ENCODE data around the gene TOMM7.
"Not testable (repeated sequence)": the region's sequence is repeated elsewhere in the genome, so short reads cannot be mapped to it uniquely, and the experiment has no call there.

The TOMM7 gene

GRCh38 chr7:22783421-22783820 is 39.2 kb downstream of the TOMM7 start:
- Histone ChIP-seq H3K27ac (ENCODE audit: low read length) (no peak overlapping the region), H3K36me3 (ENCODE audit: control insufficient read depth in 2 of 2, insufficient read depth in 2 of 2, low read length in 2 of 2) (no peaks in the 10 kb centered on the region), H3K4me3 (ENCODE audit: low read length in 2 of 2) (no peak overlapping the region), H3K4me1 (ENCODE audit: control insufficient read depth, insufficient read depth, low read length) (no peaks in the 10 kb centered on the region), H3K9me3 (ENCODE audit: control insufficient read depth in 2 of 2, low read length in 2 of 2) (no peaks in the 10 kb centered on the region), H3K27me3 (ENCODE audit: control insufficient read depth in 1 of 2, insufficient read depth in 2 of 2, low read length in 2 of 2) (no peaks in the 10 kb centered on the region), H3K9ac (ENCODE audit: low read length in 2 of 2) (no peak overlapping the region)

- Histone ChIP-seq H3K36me3 (ENCODE audit: control insufficient read depth in 2 of 2, insufficient read depth in 2 of 2, low read length in 2 of 2) (no peaks in the 10 kb centered on the region), H3K27me3 (ENCODE audit: control insufficient read depth in 1 of 2, insufficient read depth in 2 of 2, low read length in 2 of 2) (no peaks in the 10 kb centered on the region), H3K9ac (ENCODE audit: low read length in 2 of 2) (no peak overlapping the region), H3K27ac (ENCODE audit: low read length) (no peak overlapping the region), H3K9me3 (ENCODE audit: control insufficient read depth in 2 of 2, low read length in 2 of 2) (no peaks in the 10 kb centered on the region), H3K4me3 (ENCODE audit: low read length in 2 of 2) (no peak overlapping the region), H3K4me1 (ENCODE audit: control insufficient read depth, insufficient read depth, low read length) (no peaks in the 10 kb centered on the region)
These were observed 39.9 kb downstream of the TOMM7 start for GRCh38 chr7:22782616-22783232.

DNA sequence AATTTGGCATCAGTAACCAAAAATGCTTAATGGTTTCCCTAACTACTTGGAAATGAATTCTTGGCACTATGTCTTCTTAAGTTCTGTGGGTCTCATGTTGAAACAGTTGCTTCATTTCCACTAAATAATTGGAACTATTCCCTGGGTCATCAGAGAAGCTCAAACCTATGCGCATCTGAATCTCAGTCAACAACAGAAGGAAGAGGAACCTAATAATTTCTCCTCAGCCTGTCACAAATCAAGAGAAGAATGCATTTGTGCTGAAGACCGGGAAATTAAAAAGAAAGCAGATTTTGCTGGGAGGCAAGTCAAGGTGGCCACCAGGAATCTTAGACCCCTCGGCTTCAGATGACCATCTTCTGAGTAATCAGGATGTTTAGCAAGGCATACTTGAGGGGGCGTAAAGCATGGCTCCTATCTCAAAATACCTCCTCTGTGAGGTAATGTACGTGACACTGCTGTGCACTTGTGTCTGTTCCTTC is 41.4 kb downstream of the TOMM7 start:
- Histone ChIP-seq H3K27me3 (ENCODE audit: control insufficient read depth in 1 of 2, insufficient read depth in 2 of 2, low read length in 2 of 2) (no peaks in the 10 kb centered on the region), H3K4me3 (ENCODE audit: low read length in 2 of 2) (no peak overlapping the region), H3K9me3 (ENCODE audit: control insufficient read depth in 2 of 2, low read length in 2 of 2) (no peaks in the 10 kb centered on the region), H3K36me3 (ENCODE audit: control insufficient read depth in 2 of 2, insufficient read depth in 2 of 2, low read length in 2 of 2) (no peaks in the 10 kb centered on the region), H3K27ac (ENCODE audit: low read length) (no peak overlapping the region), H3K4me1 (ENCODE audit: control insufficient read depth, insufficient read depth, low read length) (no peaks in the 10 kb centered on the region), H3K9ac (ENCODE audit: low read length in 2 of 2) (no peak overlapping the region)

GRCh38 chr7:22779730-22780323 is 42.8 kb downstream of the TOMM7 start:
- H3K36me3 ChIP-seq (ENCODE audit: control insufficient read depth in 2 of 2, insufficient read depth in 2 of 2, low read length in 2 of 2); H3K27ac ChIP-seq (ENCODE audit: low read length); H3K27me3 ChIP-seq (ENCODE audit: control insufficient read depth in 1 of 2, insufficient read depth in 2 of 2, low read length in 2 of 2); H3K9me3 ChIP-seq (ENCODE audit: control insufficient read depth in 2 of 2, low read length in 2 of 2); H3K4me1 ChIP-seq (ENCODE audit: control insufficient read depth, insufficient read depth, low read length); H3K9ac ChIP-seq (ENCODE audit: low read length in 2 of 2); H3K4me3 ChIP-seq (ENCODE audit: low read length in 2 of 2): not testable (repeated sequence)

DNA sequence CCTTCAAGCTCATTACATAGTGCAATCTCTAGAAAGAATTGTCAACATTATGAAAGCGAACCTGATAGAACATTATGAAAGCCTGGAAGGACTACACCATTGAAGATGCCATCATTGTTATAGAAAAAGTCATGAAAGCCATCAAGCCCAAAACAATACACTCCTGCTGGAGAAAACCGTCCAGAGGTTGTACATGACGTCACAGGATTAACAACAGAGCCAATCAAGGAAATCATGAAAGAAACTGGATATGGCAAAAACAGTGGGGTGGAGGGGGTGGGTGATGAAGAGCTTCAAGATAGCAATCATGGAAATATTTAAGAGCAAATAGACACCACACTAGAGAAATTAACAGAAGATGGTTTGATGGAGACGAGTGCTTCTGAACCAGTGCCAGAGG is 45.7 kb downstream of the TOMM7 start:
- H3K4me3 ChIP-seq (ENCODE audit: low read length in 2 of 2): no peak overlapping the region
- H3K36me3 ChIP-seq (ENCODE audit: control insufficient read depth in 2 of 2, insufficient read depth in 2 of 2, low read length in 2 of 2): no peaks in the 10 kb centered on the region
- no peaks in the 10 kb centered on the region for H3K9me3 ChIP-seq (ENCODE audit: control insufficient read depth in 2 of 2, low read length in 2 of 2)
- H3K27me3 ChIP-seq (ENCODE audit: control insufficient read depth in 1 of 2, insufficient read depth in 2 of 2, low read length in 2 of 2): no peaks in the 10 kb centered on the region
- no peaks in the 10 kb centered on the region for H3K4me1 ChIP-seq (ENCODE audit: control insufficient read depth, insufficient read depth, low read length)
- H3K9ac ChIP-seq (ENCODE audit: low read length in 2 of 2): no peak overlapping the region
- no peak overlapping the region for H3K27ac ChIP-seq (ENCODE audit: low read length)

DNA sequence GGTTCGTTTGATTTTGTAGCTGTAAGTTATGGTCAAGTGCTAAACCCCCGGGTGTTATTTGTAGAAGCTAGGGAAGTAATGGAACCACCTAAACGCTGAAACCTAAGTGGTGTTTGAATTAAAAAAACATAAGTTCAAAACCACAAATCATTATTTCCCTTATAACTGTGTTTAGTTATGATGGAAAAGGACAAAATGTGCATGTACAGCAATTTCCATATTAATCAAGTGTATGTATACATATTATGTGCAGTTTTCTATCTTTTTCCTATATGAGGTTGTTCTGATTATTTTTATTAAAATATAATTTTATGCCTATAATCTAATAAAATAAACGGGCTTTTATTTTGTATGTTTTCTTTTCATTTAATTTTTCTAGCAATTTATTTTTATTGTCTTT is 49.8 kb downstream of the TOMM7 start:
- Histone ChIP-seq H3K9ac (ENCODE audit: low read length in 2 of 2) (no peak overlapping the region), H3K27ac (ENCODE audit: low read length) (no peak overlapping the region), H3K4me1 (ENCODE audit: control insufficient read depth, insufficient read depth, low read length) (no peaks in the 10 kb centered on the region), H3K36me3 (ENCODE audit: control insufficient read depth in 2 of 2, insufficient read depth in 2 of 2, low read length in 2 of 2) (no peaks in the 10 kb centered on the region), H3K4me3 (ENCODE audit: low read length in 2 of 2) (no peak overlapping the region), H3K9me3 (ENCODE audit: control insufficient read depth in 2 of 2, low read length in 2 of 2) (no peaks in the 10 kb centered on the region), H3K27me3 (ENCODE audit: control insufficient read depth in 1 of 2, insufficient read depth in 2 of 2, low read length in 2 of 2) (no peaks in the 10 kb centered on the region)

DNA sequence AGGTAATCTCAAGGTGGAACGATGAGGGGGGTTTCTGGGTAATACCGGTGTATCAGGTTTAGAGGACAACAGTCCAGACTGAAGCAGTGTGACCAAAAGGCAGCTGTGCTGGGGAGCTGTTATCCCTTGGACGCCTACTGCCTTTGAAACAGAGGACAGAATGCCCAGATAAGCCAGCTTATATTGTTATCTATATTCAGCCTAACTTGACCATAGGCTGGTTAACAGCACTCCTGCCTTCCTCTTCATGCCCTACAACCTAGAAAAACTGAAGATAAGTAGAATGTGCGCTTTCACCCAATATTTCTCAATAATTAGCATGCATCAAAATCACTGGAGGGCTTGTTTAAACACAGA is 50.8 kb downstream of the TOMM7 start:
- Histone ChIP-seq H3K36me3 (ENCODE audit: control insufficient read depth in 2 of 2, insufficient read depth in 2 of 2, low read length in 2 of 2) (no peaks in the 10 kb centered on the region), H3K27me3 (ENCODE audit: control insufficient read depth in 1 of 2, insufficient read depth in 2 of 2, low read length in 2 of 2) (no peaks in the 10 kb centered on the region), H3K27ac (ENCODE audit: low read length) (no peak overlapping the region), H3K4me3 (ENCODE audit: low read length in 2 of 2) (no peak overlapping the region), H3K9ac (ENCODE audit: low read length in 2 of 2) (no peak overlapping the region), H3K9me3 (ENCODE audit: control insufficient read depth in 2 of 2, low read length in 2 of 2) (no peaks in the 10 kb centered on the region), H3K4me1 (ENCODE audit: control insufficient read depth, insufficient read depth, low read length) (no peaks in the 10 kb centered on the region)

DNA sequence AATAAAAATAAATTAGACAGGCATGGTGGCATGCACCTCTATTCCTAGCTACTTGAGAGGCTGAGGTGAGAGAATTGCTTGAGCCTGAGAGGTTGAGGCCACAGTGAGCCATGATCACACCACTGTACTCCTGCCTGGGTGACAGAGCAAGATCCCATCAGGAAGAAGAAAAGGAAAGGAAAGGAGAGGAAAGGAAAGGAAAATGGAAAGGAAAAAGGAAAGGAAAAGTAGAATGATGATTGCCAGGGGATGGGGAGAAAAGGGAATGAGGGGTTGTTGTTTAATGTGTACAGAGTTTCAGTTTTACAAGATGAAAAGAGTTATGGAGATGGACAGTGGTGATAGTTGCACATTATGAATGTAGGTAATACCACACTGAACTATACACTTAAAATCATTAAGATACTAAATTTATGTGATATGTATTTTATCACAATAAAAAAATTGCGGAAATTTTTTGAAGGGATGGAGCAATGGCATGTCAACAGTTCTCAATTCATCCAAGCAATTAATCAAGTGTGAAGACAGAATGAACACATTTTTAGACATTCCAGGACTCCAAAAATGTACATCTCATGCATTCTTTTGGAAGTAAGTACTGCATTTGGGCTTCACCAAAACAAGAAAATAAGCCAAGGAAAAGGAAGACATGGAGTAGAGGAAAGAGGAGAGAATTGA is 51.3 kb downstream of the TOMM7 start:
- Histone ChIP-seq H3K4me1 (ENCODE audit: control insufficient read depth, insufficient read depth, low read length) (no peaks in the 10 kb centered on the region), H3K27ac (ENCODE audit: low read length) (no peak overlapping the region), H3K4me3 (ENCODE audit: low read length in 2 of 2) (no peak overlapping the region), H3K9me3 (ENCODE audit: control insufficient read depth in 2 of 2, low read length in 2 of 2) (no peaks in the 10 kb centered on the region), H3K9ac (ENCODE audit: low read length in 2 of 2) (no peak overlapping the region), H3K27me3 (ENCODE audit: control insufficient read depth in 1 of 2, insufficient read depth in 2 of 2, low read length in 2 of 2) (no peaks in the 10 kb centered on the region), H3K36me3 (ENCODE audit: control insufficient read depth in 2 of 2, insufficient read depth in 2 of 2, low read length in 2 of 2) (no peaks in the 10 kb centered on the region)

DNA sequence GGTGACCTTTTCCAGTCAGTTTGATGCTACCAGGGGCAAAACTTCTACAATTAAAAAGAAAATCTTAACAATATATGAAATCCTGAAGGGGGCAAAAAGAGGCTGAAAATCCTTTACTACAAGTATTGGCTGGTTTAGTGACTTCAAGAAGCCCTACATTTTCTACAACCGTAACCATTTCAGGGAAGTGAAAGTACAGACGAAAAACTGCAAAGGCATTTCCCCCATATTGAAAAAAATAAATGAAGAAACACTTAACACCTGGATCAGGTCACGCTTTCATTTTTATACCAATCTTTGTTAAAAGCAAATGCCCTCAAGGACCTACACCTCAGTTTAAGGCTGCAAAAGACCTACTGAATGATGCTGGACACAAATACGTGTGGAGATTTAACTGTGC is 57.0 kb downstream of the TOMM7 start:
- Histone ChIP-seq H3K4me1 (ENCODE audit: control insufficient read depth, insufficient read depth, low read length) (no peaks in the 10 kb centered on the region), H3K36me3 (ENCODE audit: control insufficient read depth in 2 of 2, insufficient read depth in 2 of 2, low read length in 2 of 2) (no peaks in the 10 kb centered on the region), H3K9ac (ENCODE audit: low read length in 2 of 2) (no peak overlapping the region), H3K4me3 (ENCODE audit: low read length in 2 of 2) (no peak overlapping the region), H3K27ac (ENCODE audit: low read length) (no peak overlapping the region), H3K9me3 (ENCODE audit: control insufficient read depth in 2 of 2, low read length in 2 of 2) (peaks cover 0 to 4% of the 10 kb centered on the region in 2 donors), H3K27me3 (ENCODE audit: control insufficient read depth in 1 of 2, insufficient read depth in 2 of 2, low read length in 2 of 2) (no peaks in the 10 kb centered on the region)

Data from stomach smooth muscle (tissue), 2 donors.